Transverse colon (tissue), 4 donors: ENCODE results near the gene ATP1B2. TPM values are rescaled to one million over a fixed set of nuclear protein-coding genes. Genes with fewer than 3 reads are reported as not detected.
A peak's percentile ranks its signal among the peaks of the same experiment; 100 is the strongest.

ENCODE experiments used
- DNase-seq: peaks from one replicate; pipeline ENCODE4 v3.0.0-alpha.2; 2019
- H3K27ac ChIP-seq, 4 donors: fragments of 200-600 bp; sonication (generic); 2 replicates each; pipeline ENCODE4 v1.5.1; 2016 to 2018; ENCODE audit warnings: inconsistent platforms in 4 of 4
- H3K27me3 ChIP-seq: fragments of 200-600 bp; sonication (generic); 2 replicates; pipeline ENCODE4 v1.5.1; 2017; ENCODE audit warnings: inconsistent platforms
- H3K36me3 ChIP-seq, 4 donors: fragments of 200-600 bp; sonication (generic); 2 replicates each; pipeline ENCODE4 v1.5.1; 2017 to 2019; ENCODE audit warnings: inconsistent platforms in 4 of 4
- H3K4me1 ChIP-seq, 4 donors: fragments of 200-600 bp; sonication (generic); 2 replicates each; pipeline ENCODE4 v1.5.1; 2017 to 2020; ENCODE audit warnings: inconsistent platforms in 4 of 4
- H3K4me3 ChIP-seq, 4 donors: fragments of 200-600 bp; sonication (generic); 1 replicate in 1 of 4; 2 replicates in 3 of 4; pipeline versions ENCODE4 v1.5.1 to v1.6.1; 2017 to 2019; ENCODE audit warnings: inconsistent platforms in 4 of 4
- H3K9me3 ChIP-seq, 2 donors: fragments of 200-600 bp; sonication (generic); 2 replicates each; pipeline ENCODE4 v1.5.1; 2017 to 2019; ENCODE audit warnings: inconsistent platforms in 2 of 2
- CTCF ChIP-seq, 5 experiments: fragments of 200-600 bp in 3 of 5; fragments of 450-650 bp in 2 of 5; sonication (generic) in 3 of 5; IDR thresholded peaks; 1 replicate in 2 of 5; 2 replicates in 3 of 5; pipeline ENCODE4 v1.5.1; 2016 to 2017; ENCODE audit warnings: antibody characterized with exemption in 5 of 5, inconsistent platforms in 3 of 5, mild to moderate bottlenecking in 2 of 5, moderate library complexity in 1 of 5
- EP300 ChIP-seq: sonication (generic); formaldehyde crosslinking; IDR thresholded peaks from one replicate; pipeline ENCODE4 v1.6.1; 2017; ENCODE audit warnings: antibody characterized with exemption, low read depth
- POLR2A ChIP-seq: fragments of 450-650 bp; IDR thresholded peaks from one replicate; pipeline ENCODE4 v1.6.1; 2016; ENCODE audit warnings: antibody characterized with exemption, mild to moderate bottlenecking, moderate library complexity
- POLR2AphosphoS5 ChIP-seq, 3 donors: sonication (generic); formaldehyde crosslinking; IDR thresholded peaks; one replicate each; pipeline ENCODE4 v1.6.1; 2016; ENCODE audit warnings: antibody characterized with exemption in 3 of 3
- WGBS, 2 donors: methylation state at CpG; one replicate each; pipeline ENCODE4 v1.1.5; 2018; ENCODE audit warnings: low coverage in 1 of 2; 5-methylcytosine and 5-hydroxymethylcytosine counted together
- in situ Hi-C, 4 donors: fragments of 200-750 bp; cut with MboI; loops; one replicate each; pipeline versions ENCODE4 v1.15.0 to v1.15.1; 2017; ENCODE audit warnings: low sequenced_read_pairs in 3 of 4, low pct_ligation_motif_present in 1 of 4, low pct_unique_long_range_greater_than_20kb in 1 of 4
- intact Hi-C: fragments of 100-400 bp; cut with DNase I; formaldehyde crosslinking; loops from one replicate; pipeline ENCODE4 v1.15.1; 2023; ENCODE audit warnings: low total_unique reads
- total RNA-seq, 4 donors: library from RNA; depleted of rRNA; stranded (reverse); fragments of >200 nt; gene quantifications; one replicate each; pipeline ENCODE4 v1.1.0, GENCODE V29; 2016

Gene ATP1B2
- total RNA-seq, 4 donors from 2014 or later, result 0.40 to 20.6 (median 2.3) TPM

- intact Hi-C loops (no loop called here), in situ Hi-C loops (no loop called here)
- Histone ChIP-seq H3K27me3 (peaks cover 55% of the 10 kb centered on the region), H3K36me3 (peaks cover 0 to 11% (median 0%) of the 10 kb centered on the region in 4 donors), H3K9me3 (no peaks in the 10 kb centered on the region), H3K4me3 (peak overlapping the region; percentile 3 to 48 (median 22)), H3K27ac (no peak overlapping the region), H3K4me1 (peaks cover 9 to 20% (median 12%) of the 10 kb centered on the region in 4 donors)
- WGBS, 2 donors, result 15% methylated on average over 22 of the region's 50 CpGs; no CpG with 5 or more reads in 1 of the 2 donors
- DNase-seq, result no peak
- no peak for TF ChIP-seq EP300
- TF ChIP-seq POLR2A, result no peak
- TF ChIP-seq POLR2AphosphoS5 (IDR thresholded peaks at IDR 0.05), result no peak
- no peak for TF ChIP-seq CTCF (IDR thresholded peaks at IDR 0.05)
Observed at GRCh38 chr17:7705269-7706255, 54.8 kb downstream of the ATP1B2 start.

DNA sequence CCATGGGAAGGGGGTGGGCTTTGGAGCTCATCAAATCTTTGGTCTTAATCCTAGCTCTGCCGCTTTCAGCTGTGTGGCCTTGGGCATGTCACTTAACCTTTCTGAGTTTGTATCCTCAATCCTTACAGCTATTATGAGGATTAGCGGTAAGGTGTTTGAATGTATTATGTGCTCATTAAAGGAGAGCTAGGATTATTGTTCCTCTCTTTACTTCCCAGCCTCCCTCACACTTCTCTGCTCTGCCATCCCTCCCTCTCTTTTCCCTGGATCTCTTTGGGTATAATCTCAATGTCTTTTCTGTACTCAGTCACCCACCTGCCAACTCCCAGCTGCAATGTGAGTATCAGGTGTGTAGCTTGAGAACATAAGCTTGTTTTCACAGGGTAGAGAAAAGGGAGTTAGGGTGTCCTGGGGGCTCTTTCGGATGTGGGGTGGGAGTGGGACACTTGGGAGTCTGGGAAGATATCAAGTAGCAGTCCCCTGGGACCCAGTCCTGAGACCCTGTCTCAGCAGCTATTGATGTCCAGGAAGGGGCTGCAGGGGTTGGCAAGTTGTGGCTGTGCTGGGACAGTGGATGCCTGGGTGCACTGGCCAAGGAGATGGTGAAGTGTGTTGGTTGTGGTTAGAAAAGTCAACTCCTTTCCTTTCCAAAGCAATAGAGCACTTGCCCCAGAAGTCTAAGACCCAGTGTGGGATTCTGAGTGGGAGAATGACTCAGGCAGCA, 56.1 kb downstream of the ATP1B2 start:
- Histone ChIP-seq H3K27me3 (peaks cover 58% of the 10 kb centered on the region), H3K36me3 (peaks cover 0 to 3% (median 0%) of the 10 kb centered on the region in 4 donors), H3K9me3 (no peaks in the 10 kb centered on the region), H3K27ac (no peak overlapping the region), H3K4me3 (no peak overlapping the region), H3K4me1 (peaks cover 9 to 20% (median 12%) of the 10 kb centered on the region in 4 donors)
- intact Hi-C loops (no loop called here), in situ Hi-C loops (no loop called here)
- no peak for TF ChIP-seq POLR2AphosphoS5 (IDR thresholded peaks at IDR 0.05)
- no peak for TF ChIP-seq CTCF (IDR thresholded peaks at IDR 0.05)
- TF ChIP-seq EP300, result no peak
- no peak for TF ChIP-seq POLR2A
- WGBS, 2 donors, result 86% methylated on average over 3 of the region's 3 CpGs; no CpG with 5 or more reads in 1 of the 2 donors
- no peak for DNase-seq

Other genes with a start within 250 kb of the ATP1B2 start
- 100 to 1,000 TPM in 2 of 4 donors, 10 to 100 TPM in 1, 1 to 10 TPM in 1; 10.0 to 129 (median 85.6) TPM for gene TMEM256, start 246.8 kb upstream of the ATP1B2 start, total RNA-seq
- 10 to 100 TPM in 1 of 4 donors, 1 to 10 TPM in 3; 2.2 to 12.3 (median 3.9) TPM for gene NLGN2, start 243.1 kb upstream of the ATP1B2 start, total RNA-seq
- not detected for gene SPEM1, start 230.6 kb upstream of the ATP1B2 start, total RNA-seq
- not detected for gene SPEM2, start 225.3 kb upstream of the ATP1B2 start, total RNA-seq
- gene SPEM3, start 222.1 kb upstream of the ATP1B2 start, total RNA-seq, result not detected
- 10 to 100 TPM in 3 of 4 donors, 1 to 10 TPM in 1; 8.8 to 26.1 (median 16.3) TPM for gene TMEM102, start 215.5 kb upstream of the ATP1B2 start, total RNA-seq
- 1 to 10 TPM in 3 of 4 donors, not detected in 1; 1.6 to 2.4 (median 1.9) TPM for gene FGF11, start 211.4 kb upstream of the ATP1B2 start, total RNA-seq
- 10 to 100 TPM in 1 of 4 donors, 1 to 10 TPM in 2, not detected in 1; 5.8 to 10.3 (median 8.9) TPM for gene CHRNB1, start 205.9 kb upstream of the ATP1B2 start, total RNA-seq
- gene ZBTB4, start 171.3 kb upstream of the ATP1B2 start, total RNA-seq, result 10 to 100 TPM; 18.3 to 48.6 (median 23.2) TPM
- gene SLC35G6, start 169.5 kb upstream of the ATP1B2 start, total RNA-seq, result not detected
- gene POLR2A, start 166.6 kb upstream of the ATP1B2 start, total RNA-seq, result 100 to 1,000 TPM in 3 of 4 donors, 10 to 100 TPM in 1; 91.3 to 321 (median 127) TPM
- gene TNFSF12, start 101.9 kb upstream of the ATP1B2 start, total RNA-seq, result 10 to 100 TPM; 20.8 to 53.1 (median 31.5) TPM
- 10 to 100 TPM; 19.7 to 94.3 (median 59.8) TPM for gene TNFSF13, start 92.2 kb upstream of the ATP1B2 start, total RNA-seq
- 100 to 1,000 TPM in 1 of 4 donors, 10 to 100 TPM in 3; 37.0 to 159 (median 45.2) TPM for gene SENP3, start 89.0 kb upstream of the ATP1B2 start, total RNA-seq
- 100 to 1,000 TPM in 1 of 4 donors, 10 to 100 TPM in 2, 1 to 10 TPM in 1; 3.8 to 102 (median 35.1) TPM for gene CD68, start 71.3 kb upstream of the ATP1B2 start, total RNA-seq
- 100 to 1,000 TPM in 3 of 4 donors, 10 to 100 TPM in 1; 97.9 to 312 (median 157) TPM for gene MPDU1, start 67.1 kb upstream of the ATP1B2 start, total RNA-seq
- 1 to 10 TPM in 2 of 4 donors, not detected in 2; 2.3 to 4.3 TPM for gene SOX15, start 60.8 kb upstream of the ATP1B2 start, total RNA-seq
- gene FXR2, start 36.0 kb upstream of the ATP1B2 start, total RNA-seq, result 10 to 100 TPM; 11.7 to 25.4 (median 22.4) TPM
- 100 to 1,000 TPM in 1 of 4 donors, 10 to 100 TPM in 3; 21.7 to 106 (median 67.7) TPM for gene SAT2, start 23.1 kb upstream of the ATP1B2 start, total RNA-seq
- under 1 TPM in 2 of 4 donors, not detected in 2; 0.32 to 0.41 TPM for gene SHBG, start 20.8 kb upstream of the ATP1B2 start, total RNA-seq
- gene TP53, start 36.6 kb downstream of the ATP1B2 start, total RNA-seq, result 10 to 100 TPM; 27.9 to 49.7 (median 31.7) TPM
- 10 to 100 TPM in 1 of 4 donors, 1 to 10 TPM in 3; 3.7 to 33.0 (median 6.0) TPM for gene WRAP53, start 37.6 kb downstream of the ATP1B2 start, total RNA-seq
- gene EFNB3, start 54.3 kb downstream of the ATP1B2 start, total RNA-seq, result under 1 TPM in 2 of 4 donors, not detected in 2; 0.32 to 0.41 TPM
- under 1 TPM; under 0.01 to 0.55 (median 0.18) TPM for gene DNAH2, start 66.8 kb downstream of the ATP1B2 start, total RNA-seq
- 10 to 100 TPM; 18.3 to 33.7 (median 30.2) TPM for gene KDM6B, start 183.3 kb downstream of the ATP1B2 start, total RNA-seq
- gene TMEM88, start 204.1 kb downstream of the ATP1B2 start, total RNA-seq, result 10 to 100 TPM in 1 of 4 donors, 1 to 10 TPM in 3; 2.4 to 13.1 (median 6.8) TPM
- 10 to 100 TPM; 59.8 to 95.3 (median 86.5) TPM for gene NAA38, start 206.6 kb downstream of the ATP1B2 start, total RNA-seq
- 10 to 100 TPM in 1 of 4 donors, 1 to 10 TPM in 2, not detected in 1; 4.9 to 50.4 (median 9.6) TPM for gene CYB5D1, start 207.1 kb downstream of the ATP1B2 start, total RNA-seq
- 10 to 100 TPM; 53.0 to 71.6 (median 62.0) TPM for gene CHD3, start 237.9 kb downstream of the ATP1B2 start, total RNA-seq